ENCODE results near the gene ATP2C2. TPM values are rescaled to one million over a fixed set of nuclear protein-coding genes. Genes with fewer than 3 reads are reported as not detected.

The ATP2C2 gene
- total RNA-seq, 1 experiment from 2014 or later: 0.67 TPM

DNA sequence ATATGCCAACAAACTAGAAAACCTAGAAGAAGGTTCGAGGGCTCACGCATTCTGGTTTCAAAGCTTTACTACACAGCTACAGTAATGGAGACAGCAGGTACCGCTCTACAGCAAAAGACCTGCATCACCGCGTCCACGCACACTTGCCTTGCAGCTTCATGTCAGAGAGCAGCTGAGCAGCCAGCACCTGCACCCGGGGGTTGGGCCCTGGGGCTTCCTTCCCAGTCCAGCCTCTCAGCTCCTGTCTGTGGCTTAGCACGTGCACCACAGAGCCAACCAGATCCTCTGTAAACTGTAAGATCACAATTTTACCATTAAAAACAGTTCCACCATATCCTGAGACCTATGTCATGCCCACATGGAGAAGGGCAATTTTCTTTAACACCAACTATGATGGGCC, 120.8 kb downstream of the ATP2C2 start:
- intact Hi-C loops (cut with micrococcal nuclease; ENCODE audit: unreplicated experiment) (loop anchor here (10.0 kb wide), 1 partner anchor 304 kb away; the partner anchor contains the start of gene TAF1C), in situ Hi-C loops (cut with HindIII; ENCODE audit: low pct_unique_long_range_greater_than_20kb, low sequenced_read_pairs) (no loop called here)
- no peak for TF ChIP-seq TCF7L2 (IDR thresholded peaks at IDR 0.05; ENCODE audit: low read depth, low read length)
- CTCF ChIA-PET: interaction anchor here (0.6 kb wide), 1 partner anchor 376 kb away, joined by 3 read pairs; no protein-coding TSS in a partner anchor
- Histone ChIP-seq H3K27ac (ENCODE audit: low read length) (no peak overlapping the region), H3K4me1 (ENCODE audit: control insufficient read depth, insufficient read depth, low read length) (no peaks in the 10 kb centered on the region), H3K36me3 (ENCODE audit: control insufficient read depth, insufficient read depth, low read length) (peaks cover 3% of the 10 kb centered on the region; the same call in 1 of the 2 replicates), H3K9me3 (ENCODE audit: control insufficient read depth, insufficient read depth, low read depth, low read length) (peaks cover 3% of the 10 kb centered on the region; the same call in 1 of the 2 replicates), H3K27me3 (ENCODE audit: control insufficient read depth, insufficient read depth, low read length) (no peaks in the 10 kb centered on the region), H3K4me3 (ENCODE audit: low read depth in 2 of 2, low read length in 2 of 2) (no peak overlapping the region)
- POLR2A ChIA-PET: no interaction called here
- DNase-seq (ENCODE audit: low read depth, low spot score) (no peak), ATAC-seq (no peak; the same call in 1 of the 2 replicates)
- no TSS peak for BruUV-seq (replicated peaks)

DNA sequence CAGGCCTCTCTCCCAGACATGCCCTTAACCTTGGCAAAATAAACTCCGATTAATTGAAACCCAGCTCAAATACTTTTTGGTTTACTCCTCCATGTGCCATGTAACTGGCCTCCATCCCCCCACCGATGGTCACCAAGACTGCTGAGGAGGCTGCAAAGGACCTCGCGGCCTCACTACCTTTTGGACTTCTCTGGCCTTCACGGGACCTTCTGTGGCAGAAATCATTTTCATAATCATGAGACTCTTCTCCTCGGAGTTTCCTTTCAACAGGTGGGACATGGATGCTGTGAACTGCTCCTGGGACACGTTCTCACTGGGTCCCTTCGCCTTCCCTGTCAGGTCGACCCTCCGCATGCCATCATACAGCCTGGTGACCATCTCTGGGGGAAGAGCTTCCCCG, 127.2 kb downstream of the ATP2C2 start:
- peaks cover 3% of the 10 kb centered on the region; the same call in 1 of the 2 replicates for H3K36me3 ChIP-seq (ENCODE audit: control insufficient read depth, insufficient read depth, low read length)
- intact Hi-C loops (cut with micrococcal nuclease; ENCODE audit: unreplicated experiment): no loop called here
- BruUV-seq (replicated peaks): no TSS peak
- no peak for DNase-seq (ENCODE audit: low read depth, low spot score)
- H3K4me3 ChIP-seq (ENCODE audit: low read depth in 2 of 2, low read length in 2 of 2): no peak overlapping the region
- ChIA-PET POLR2A (no interaction called here), CTCF (no interaction called here)
- no peak overlapping the region for H3K27ac ChIP-seq (ENCODE audit: low read length)
- no peak for TF ChIP-seq TCF7L2 (IDR thresholded peaks at IDR 0.05; ENCODE audit: low read depth, low read length)
- TF ChIP-seq POLR2AphosphoS5 (IDR thresholded peaks at IDR 0.05; ENCODE audit: low read depth, low read length): no peak
- TF ChIP-seq SIN3A (IDR thresholded peaks at IDR 0.05; ENCODE audit: borderline replicate concordance, insufficient read depth, low read depth, low read length): no peak
- no peak for TF ChIP-seq REST (IDR thresholded peaks at IDR 0.05; ENCODE audit: insufficient read depth in 1 of 2, low read depth in 2 of 2, low read length in 1 of 2)
- TF ChIP-seq CTCF (IDR thresholded peaks at IDR 0.05): no peak
- peaks cover 3% of the 10 kb centered on the region; the same call in 1 of the 2 replicates for H3K9me3 ChIP-seq (ENCODE audit: control insufficient read depth, insufficient read depth, low read depth, low read length)
- no peaks in the 10 kb centered on the region for H3K27me3 ChIP-seq (ENCODE audit: control insufficient read depth, insufficient read depth, low read length)
- in situ Hi-C loops (cut with HindIII; ENCODE audit: low pct_unique_long_range_greater_than_20kb, low sequenced_read_pairs): no loop called here
- H3K4me1 ChIP-seq (ENCODE audit: control insufficient read depth, insufficient read depth, low read length): no peaks in the 10 kb centered on the region
- no peak for ATAC-seq

GRCh38 chr16:84496991-84497390, 128.7 kb downstream of the ATP2C2 start:
- peaks cover 3% of the 10 kb centered on the region; the same call in 1 of the 2 replicates for H3K9me3 ChIP-seq (ENCODE audit: control insufficient read depth, insufficient read depth, low read depth, low read length)
- intact Hi-C loops (cut with micrococcal nuclease; ENCODE audit: unreplicated experiment): no loop called here
- ChIA-PET CTCF (no interaction called here), POLR2A (no interaction called here)
- no peak for ATAC-seq
- TF ChIP-seq REST (IDR thresholded peaks at IDR 0.05; ENCODE audit: insufficient read depth in 1 of 2, low read depth in 2 of 2, low read length in 1 of 2) (no peak), SIN3A (IDR thresholded peaks at IDR 0.05; ENCODE audit: borderline replicate concordance, insufficient read depth, low read depth, low read length) (no peak), TCF7L2 (IDR thresholded peaks at IDR 0.05; ENCODE audit: low read depth, low read length) (no peak), POLR2AphosphoS5 (IDR thresholded peaks at IDR 0.05; ENCODE audit: low read depth, low read length) (no peak), CTCF (IDR thresholded peaks at IDR 0.05) (no peak)
- H3K4me3 ChIP-seq (ENCODE audit: low read depth in 2 of 2, low read length in 2 of 2): no peak overlapping the region
- in situ Hi-C loops (cut with HindIII; ENCODE audit: low pct_unique_long_range_greater_than_20kb, low sequenced_read_pairs): no loop called here
- no peak overlapping the region for H3K27ac ChIP-seq (ENCODE audit: low read length)
- H3K27me3 ChIP-seq (ENCODE audit: control insufficient read depth, insufficient read depth, low read length): no peaks in the 10 kb centered on the region
- peaks cover 7% of the 10 kb centered on the region for H3K4me1 ChIP-seq (ENCODE audit: control insufficient read depth, insufficient read depth, low read length)
- BruUV-seq (replicated peaks): no TSS peak
- DNase-seq (ENCODE audit: low read depth, low spot score): no peak
- peaks cover 3% of the 10 kb centered on the region; the same call in 1 of the 2 replicates for H3K36me3 ChIP-seq (ENCODE audit: control insufficient read depth, insufficient read depth, low read length)

Measured in Panc1 (cell line).